Hematopoietic multipotent progenitor cell treated with erythropoietin and hydrocortisone succinate and interleukin-3 and kit ligand, for 15 days (in vitro differentiated cells): ENCODE measurements around the gene FRMD3.

ENCODE experiments used
- DNase-seq: peaks from one replicate; pipeline ENCODE4 v3.0.0-alpha.2; 2015; ENCODE audit warnings: low spot score

Gene FRMD3

DNA sequence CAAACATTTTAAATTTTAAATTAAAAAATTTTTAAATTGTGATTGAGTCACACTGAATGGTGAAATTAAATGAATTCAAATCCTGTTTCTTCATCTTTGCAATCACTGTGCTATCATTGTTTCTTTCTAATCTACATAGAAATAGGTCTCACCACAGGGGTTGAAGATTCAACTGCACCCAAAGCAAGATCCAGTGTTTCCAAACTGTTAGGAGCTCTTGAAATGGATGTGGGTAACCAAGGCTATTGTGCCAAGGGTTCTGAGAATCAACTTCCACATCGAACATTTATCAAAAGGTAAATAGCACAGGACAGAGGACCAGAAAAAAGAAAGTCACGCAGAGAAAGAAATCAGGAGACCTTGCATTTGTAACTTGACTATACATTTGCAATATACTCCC lies 302.7 kb downstream of the FRMD3 start:
- DNase-seq, result no peak

DNA sequence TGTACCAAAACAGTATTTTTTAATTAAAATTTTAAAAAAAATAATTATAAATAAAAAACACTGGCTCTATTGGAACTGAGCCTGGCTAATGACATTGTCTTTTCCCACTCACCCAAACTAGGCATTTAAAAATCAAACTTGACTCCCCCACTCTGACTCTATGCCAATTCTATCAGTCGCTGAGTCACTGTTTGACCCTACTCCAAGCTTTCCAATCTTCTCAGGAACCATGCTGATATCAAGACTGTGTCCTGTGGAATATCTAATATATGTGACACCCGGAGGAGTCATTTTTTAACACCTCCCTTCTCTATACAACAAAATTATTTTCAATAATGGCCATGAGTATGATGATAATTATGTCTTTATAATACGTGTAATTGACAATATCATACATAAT lies 303.7 kb downstream of the FRMD3 start:
- no peak for DNase-seq

DNA sequence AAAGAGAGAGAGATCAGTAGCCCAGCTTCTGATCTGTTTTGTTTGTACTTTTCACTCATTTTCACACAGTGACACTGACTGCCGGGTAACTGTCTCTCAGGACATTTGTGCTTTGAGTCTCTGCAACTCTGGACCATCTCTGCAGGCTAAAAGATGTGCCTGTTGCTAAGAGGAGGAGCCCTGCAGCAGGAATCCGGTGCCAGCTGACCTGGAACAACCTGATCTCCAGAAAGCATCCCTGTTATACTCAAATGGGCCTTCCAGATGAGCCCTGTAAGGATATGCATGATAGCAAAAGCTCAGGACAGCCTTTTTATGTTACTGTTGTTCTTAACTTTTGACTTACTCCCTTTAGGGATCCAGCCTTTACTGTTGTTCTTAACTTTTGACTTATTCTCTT lies 304.6 kb downstream of the FRMD3 start:
- no peak for DNase-seq

DNA sequence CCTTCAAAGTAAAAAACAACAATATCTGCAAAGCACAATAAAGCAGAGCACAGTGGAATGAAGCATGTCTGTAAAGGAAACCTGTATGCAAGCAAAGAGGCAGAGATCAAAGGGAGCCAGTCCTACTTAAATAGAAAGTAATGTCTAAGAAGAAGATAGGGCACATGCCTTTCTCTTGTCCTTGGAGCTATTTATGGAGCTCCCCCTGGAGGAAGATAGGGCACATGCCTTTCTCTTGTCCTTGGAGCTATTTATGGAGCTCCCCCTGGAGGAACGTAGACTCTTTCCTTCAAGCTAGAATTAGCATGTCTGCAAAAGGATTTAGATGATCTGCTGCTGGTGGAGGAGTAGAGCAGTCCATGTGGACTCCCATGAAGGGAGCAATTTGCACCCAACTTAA lies 307.2 kb downstream of the FRMD3 start:
- no peak for DNase-seq

DNA sequence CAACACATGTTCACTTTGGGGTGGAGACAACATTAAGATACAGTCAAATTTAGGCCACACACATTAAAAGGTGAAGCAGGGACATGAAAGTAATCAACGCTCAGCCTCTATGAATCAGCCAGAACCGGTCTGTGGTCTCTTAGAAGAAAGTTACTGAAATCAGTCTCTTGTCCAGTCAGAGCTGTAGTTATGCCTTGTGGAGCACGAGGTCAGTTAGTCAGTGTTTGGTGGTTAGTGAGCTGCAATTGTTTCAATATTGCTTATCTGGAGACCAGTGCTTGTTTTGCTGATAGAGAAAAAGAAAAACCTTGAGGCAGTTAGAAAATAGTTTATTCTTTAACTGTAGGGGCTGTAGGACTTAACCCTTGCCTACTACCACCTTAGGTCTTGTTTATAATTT lies 317.5 kb downstream of the FRMD3 start:
- no peak for DNase-seq

DNA sequence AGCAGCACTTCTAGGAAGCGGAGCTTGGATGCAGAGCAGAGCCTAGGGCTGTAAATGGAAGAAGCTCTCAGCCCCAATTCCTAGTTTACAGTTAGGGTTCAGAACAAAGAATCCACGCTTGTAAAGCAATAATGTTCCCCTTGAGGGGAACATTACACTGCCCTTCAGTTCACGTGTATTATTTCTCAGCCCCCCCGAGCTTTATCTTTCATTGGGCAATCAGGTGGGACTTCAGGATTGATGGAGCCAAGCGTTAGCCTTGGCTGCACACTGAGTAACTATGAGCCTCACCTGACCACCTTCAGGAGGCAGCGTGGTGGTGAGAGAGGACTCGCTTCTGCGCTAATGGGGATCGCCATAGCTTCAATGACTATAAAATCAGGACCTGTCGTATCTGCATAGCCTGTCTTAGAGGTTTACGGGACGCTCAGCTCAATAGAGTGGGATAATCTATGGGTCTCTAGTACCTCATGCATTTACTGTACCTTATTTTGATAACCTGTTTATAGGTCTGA lies 318.2 kb downstream of the FRMD3 start:
- no peak for DNase-seq

DNA sequence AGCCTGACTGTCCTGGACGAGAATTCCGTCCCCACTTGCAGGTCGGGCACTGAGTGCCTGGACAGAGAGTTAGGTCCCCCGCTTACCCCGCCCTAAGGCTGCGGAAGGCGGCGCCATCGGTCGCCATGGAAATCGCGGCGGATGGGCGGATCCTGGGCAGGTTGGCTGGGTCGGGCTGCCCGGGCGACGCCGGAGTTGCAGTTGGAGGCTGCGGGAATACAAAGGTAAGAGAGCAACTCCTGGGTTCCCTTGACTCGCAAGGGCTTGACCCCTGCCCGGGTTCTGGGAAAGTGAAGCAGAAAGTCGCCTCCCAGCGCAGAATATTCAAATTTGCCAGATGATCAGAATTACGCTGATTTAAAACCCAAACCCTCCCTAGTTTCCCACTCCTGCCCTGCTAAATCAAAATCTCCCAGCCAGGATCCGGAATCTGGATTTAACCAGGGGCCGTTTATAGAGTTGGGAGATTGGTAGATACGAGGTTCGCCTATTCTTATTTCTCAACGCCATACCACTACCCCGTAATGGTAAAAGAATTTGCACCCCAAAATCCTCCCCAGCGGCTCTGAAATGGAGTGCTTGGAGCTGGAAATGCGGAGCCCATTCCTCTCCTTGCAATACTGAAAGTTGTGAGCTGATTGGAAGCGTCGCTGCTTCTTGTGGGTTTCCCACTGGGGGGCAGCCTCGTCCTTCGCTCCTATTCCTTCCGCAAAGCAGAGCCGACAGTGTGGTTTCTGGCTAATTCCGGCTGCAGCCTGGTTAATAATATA lies 318.9 kb downstream of the FRMD3 start:
- no peak for DNase-seq

DNA sequence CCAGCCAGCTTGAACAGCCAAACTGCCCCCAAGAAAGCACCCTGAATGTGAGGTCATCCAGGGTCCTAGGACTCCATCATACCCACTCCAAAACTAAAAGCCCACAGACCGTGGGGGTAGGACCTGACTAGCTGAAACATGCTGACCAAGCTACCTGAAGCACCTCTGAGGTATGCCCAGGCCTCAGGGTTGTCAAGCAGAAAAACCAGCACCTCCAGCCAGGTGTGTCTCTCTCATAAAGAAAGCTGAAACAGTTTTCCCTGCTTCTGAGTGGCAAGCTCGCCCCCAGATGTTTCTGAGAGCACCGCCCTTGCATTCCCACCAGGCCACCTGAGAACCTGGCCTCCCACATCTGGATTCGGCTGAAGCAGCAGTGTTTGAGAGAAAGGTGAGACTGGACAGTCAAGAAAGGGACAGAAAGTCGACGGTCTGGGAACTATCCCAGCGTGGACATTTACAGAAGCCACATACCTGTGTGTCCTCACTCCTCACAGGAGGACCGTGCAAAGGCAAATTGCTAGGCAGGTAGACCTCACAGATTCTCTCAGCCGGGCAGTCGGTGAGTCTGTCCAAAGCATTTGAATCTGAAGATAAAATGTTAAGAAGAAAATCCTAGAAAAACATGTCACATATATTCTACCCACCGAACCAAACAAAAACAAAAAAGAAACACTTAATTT lies 319.6 kb downstream of the FRMD3 start:
- DNase-seq, result no peak

DNA sequence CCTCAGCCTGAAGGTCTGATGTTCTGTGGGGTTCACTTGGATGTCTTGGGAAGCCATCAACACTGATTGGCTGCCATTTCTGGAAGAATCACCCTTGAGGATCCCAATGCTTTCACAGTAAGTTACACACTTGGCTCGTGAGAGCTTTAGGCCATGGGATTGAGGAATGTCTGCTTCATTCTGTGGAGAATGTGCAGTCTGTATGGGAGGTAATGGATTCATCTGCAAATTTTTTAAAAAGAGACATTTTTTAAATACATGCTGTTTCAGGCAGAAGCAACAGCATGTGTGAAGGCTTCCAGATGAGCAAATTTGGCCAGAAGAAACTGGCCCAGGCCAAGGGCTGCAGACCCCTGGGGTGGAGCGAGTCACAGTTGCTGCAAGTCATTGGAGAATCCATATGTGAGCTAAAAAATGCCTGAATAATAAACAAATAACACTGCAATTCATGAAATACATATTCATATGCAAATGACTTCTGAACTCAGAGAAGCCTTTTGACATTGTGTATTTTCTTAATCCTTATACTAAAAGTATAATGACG lies 328.9 kb downstream of the FRMD3 start:
- no peak for DNase-seq

DNA sequence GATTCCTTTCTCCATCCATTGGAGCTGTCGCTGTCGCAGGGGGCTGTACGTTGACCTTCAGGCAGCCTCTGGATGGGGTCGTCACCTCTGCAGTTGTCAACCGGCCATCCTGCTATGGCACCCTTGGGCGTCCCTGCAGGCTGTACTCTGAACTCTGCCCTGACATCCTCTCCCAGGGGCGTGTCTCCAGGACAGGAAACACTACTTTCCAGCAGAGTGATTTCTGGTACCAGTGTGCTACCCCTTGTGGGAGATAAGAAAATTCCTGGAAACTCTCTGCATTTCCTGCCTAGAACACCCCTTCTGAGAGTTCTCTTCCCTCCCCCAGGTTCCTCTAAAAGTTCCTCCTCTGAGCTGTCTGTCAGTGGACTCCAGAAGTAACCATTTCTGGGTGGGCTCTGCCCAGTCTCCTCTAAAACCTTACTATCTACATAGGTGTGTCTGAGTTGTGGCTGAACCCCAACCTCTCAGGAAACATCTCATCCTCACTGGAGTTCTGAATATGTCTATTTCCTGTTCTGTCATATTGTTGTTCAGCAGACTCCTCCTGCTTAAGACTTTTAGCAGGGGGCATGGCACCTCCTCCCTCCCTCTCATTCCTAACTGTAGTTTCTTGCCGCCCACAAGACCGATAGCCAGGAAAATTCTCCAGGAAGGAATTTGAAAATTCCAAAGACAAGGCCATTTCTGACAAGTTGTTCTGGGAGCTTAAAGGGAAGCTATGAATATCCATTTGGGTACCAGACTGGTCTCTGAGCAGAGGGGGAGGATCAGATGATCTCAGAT lies 329.9 kb downstream of the FRMD3 start:
- DNase-seq, result no peak

DNA sequence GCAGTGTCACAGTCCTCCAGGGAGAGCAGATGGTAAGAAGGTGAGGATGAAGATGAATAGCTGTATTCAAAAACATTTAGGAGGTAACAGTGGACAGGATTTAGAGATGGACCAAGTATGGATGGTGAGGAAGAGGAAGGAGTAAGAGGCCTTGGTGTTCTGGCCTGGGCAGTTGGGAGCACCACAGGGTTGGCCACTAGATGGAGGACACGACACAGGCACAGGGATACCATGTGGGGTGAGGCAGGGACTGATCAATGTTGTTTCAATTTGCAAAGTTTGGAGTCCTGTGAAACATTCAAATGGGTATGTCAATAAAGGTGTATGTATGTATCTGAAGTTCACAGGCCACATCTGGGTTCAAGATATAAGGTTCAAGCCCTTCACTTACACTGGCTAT lies 334.2 kb downstream of the FRMD3 start:
- DNase-seq, result no peak

DNA sequence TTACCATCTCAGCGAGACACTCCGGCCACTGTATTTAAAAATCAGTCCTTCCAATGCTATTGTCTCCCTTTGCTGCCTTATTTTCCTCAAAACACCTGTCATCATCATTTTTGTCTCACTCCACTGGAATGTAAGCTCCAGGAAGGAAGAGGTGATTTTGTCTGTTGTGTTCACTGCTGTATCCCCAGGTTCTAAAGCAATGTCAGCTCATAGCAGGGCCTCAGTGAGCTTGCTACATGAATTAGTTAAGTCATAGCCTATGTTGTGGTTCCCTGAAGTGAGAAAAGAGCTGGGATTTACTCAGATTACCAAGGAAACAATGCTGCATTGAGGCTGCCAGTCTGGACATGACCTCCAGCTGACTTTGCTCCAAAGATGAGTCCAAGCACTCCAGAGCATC lies 337.7 kb downstream of the FRMD3 start:
- no peak for DNase-seq

DNA sequence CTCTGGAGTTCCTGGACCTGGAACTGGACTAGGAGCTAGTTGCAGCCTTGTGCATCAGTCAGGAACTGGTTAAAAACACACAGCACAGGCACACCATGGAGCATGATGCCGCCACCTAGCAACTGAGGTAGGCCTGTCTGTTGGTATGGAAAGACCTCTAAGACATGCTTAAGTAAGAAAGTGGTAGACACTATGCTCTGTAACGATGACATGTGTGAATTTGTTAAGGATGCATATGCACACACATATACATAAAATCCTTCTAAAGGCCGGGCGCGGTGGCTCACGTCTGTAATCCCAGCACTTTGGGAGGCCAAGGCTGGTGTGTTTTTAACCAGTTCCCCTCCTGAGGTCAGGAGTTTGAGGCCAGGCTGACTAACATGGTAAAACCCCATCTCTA lies 338.4 kb downstream of the FRMD3 start:
- DNase-seq, result no peak

DNA sequence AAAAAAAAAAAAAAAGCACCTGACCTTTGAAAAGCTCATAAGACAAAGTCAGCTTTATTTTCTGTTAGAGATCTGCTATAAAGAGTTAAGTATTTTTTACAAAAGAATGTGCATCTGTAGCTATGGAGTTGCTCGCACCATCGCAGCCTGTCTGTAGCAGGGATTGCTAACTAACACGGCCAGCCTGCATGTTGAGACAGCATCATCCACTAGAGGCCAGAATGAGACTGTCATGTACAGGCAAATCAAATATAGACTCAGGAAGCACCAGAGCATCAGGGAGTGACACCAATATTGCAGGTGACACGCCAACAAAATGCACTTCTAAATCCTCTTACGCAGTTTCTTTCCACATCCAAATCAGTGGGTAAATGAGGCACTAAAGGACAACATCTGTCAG lies 339.0 kb downstream of the FRMD3 start:
- no peak for DNase-seq

DNA sequence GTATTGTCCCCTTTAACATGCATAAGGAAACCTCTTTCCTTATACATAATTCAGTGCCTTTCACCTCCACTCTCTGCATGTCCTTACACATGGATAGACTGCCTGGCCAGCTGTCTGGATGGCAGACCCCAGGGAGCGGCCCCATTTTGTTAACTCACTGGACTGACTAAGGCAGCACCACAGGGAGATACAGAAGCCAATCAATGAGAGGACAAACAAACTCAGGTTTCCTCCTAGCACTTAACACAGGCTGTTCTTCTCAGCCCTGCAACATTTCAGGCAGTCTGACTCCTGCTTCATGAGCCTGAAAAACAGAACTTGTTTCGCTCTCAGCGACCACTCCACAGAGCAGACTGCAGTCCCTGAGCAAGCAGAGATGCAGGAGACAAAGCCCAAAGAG lies 339.8 kb downstream of the FRMD3 start:
- DNase-seq, result no peak

DNA sequence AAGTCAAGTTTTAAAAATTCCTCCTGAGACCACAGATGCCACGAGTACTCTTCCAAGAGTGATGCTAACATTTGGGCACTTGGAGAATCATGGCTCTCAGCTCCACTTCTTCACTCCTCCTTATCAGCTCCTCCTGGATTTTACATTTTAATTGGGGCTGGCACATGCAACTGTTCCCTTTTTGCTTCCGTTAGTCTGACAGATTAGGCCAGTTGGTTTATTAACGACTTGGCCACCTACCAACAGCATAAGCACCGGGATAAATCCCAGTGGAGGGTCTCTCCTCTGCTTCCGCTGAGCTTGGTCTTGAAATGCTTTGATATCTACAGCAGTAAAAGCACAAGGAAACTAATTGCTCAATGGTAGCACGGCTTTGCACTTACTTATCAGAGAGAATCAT lies 340.6 kb downstream of the FRMD3 start:
- DNase-seq, result no peak

DNA sequence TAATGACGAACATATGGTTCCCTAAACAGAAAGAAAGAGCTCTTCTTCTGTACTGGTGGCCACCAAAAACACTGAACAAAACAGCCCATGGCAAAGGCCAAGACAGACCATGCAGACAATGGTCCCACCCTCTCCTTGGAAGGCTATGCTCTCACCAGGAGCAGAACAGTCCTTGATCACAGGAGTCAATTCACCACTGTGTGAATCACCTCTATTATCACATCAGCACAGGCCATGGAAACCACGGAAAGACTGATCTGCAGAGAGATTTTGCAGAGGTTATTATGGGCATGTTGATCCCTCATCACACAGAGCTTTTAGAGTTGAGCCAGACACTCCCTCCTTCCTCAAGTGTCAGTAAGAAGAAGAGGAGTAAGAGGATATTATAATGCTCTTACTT lies 341.3 kb downstream of the FRMD3 start:
- no peak for DNase-seq
